IMR-90 (cell line): ENCODE results near the gene GPA33. TPM values are rescaled to one million over a fixed set of nuclear protein-coding genes. Genes with fewer than 3 reads are reported as not detected.

Source experiments
- ATAC-seq: fragments of 200-7000 bp; cut with Tn5 transposase; 2 replicates; pipeline ENCODE4 v1.9.1; 2020; ENCODE audit warnings: low read depth, mild to moderate bottlenecking, moderate library complexity
- BruUV-seq: library from RNA; stranded (reverse); fragments of 400-500 nt; replicated peaks from 2 replicates; lab custom pipeline; 2021; lab: Mats Ljungman, UMichigan
- CTCF ChIA-PET: fragments of 300-600 bp; formaldehyde crosslinking; extraction: SDS; loops from one replicate; lab custom pipeline; 2021; ENCODE audit warnings: antibody characterized with exemption; lab: Yijun Ruan, JAX
- POLR2A ChIA-PET: fragments of 300-600 bp; sonication (Branson Sonifier 250); formaldehyde crosslinking; loops from one replicate; lab custom pipeline; 2022; ENCODE audit warnings: antibody characterized with exemption; ENCODE audit not compliant: unreplicated experiment; lab: Charles Lee
- DNase-seq: peaks from one replicate; pipeline ENCODE4 v3.0.0; 2013
- H2AFZ ChIP-seq: replicated peaks from 2 replicates; pipeline ENCODE3; 2013; ENCODE audit warnings: low read length, mild to moderate bottlenecking; ENCODE audit not compliant: poor library complexity
- H2AK5ac ChIP-seq: 2 replicates; pipeline ENCODE4 v1.6.1; 2013; ENCODE audit warnings: low read depth, low read length, inconsistent platforms
- H2AK9ac ChIP-seq: replicated peaks from 2 replicates; pipeline ENCODE3; 2013; ENCODE audit warnings: mild to moderate bottlenecking, low read depth, low read length, moderate library complexity; ENCODE audit not compliant: poor library complexity
- H2BK120ac ChIP-seq: 2 replicates; pipeline ENCODE4 v1.6.1; 2013; ENCODE audit warnings: low read depth, low read length, inconsistent platforms
- H2BK15ac ChIP-seq: 3 replicates; pipeline ENCODE4 v1.6.1; 2013; ENCODE audit warnings: low read depth, low read length, inconsistent platforms
- H2BK20ac ChIP-seq: 2 replicates; pipeline ENCODE4 v1.6.1; 2013; ENCODE audit warnings: low read depth, mild to moderate bottlenecking, inconsistent platforms, low read length, moderate library complexity
- H2BK5ac ChIP-seq: 2 replicates; pipeline ENCODE4 v1.6.1; 2013; ENCODE audit warnings: mild to moderate bottlenecking, low read depth, low read length, inconsistent platforms; ENCODE audit not compliant: poor library complexity, severe bottlenecking
- H3K14ac ChIP-seq: replicated peaks from 2 replicates; pipeline ENCODE4 v1.6.1; 2013; ENCODE audit warnings: low read depth, low read length, inconsistent platforms
- H3K18ac ChIP-seq: 2 replicates; pipeline ENCODE4 v1.6.1; 2013; ENCODE audit warnings: low read depth, low read length, control low read depth
- H3K23ac ChIP-seq: 2 replicates; pipeline ENCODE4 v1.6.1; 2013; ENCODE audit warnings: low read depth, low read length, inconsistent platforms
- H3K27ac ChIP-seq: 2 replicates; pipeline ENCODE4 v1.5.1; 2013; ENCODE audit warnings: mild to moderate bottlenecking, control low read depth, low read length; ENCODE audit not compliant: insufficient read depth
- H3K27me3 ChIP-seq: 2 replicates; pipeline ENCODE4 v1.6.1; 2013; ENCODE audit warnings: low read length; ENCODE audit not compliant: control insufficient read depth, insufficient read depth
- H3K36me3 ChIP-seq: 2 replicates; pipeline ENCODE4 v1.6.1; 2013; ENCODE audit warnings: low read length, mixed read lengths; ENCODE audit not compliant: control insufficient read depth, insufficient read depth
- H3K4ac ChIP-seq: 2 replicates; pipeline ENCODE4 v1.6.1; 2013; ENCODE audit warnings: low read depth, low read length, inconsistent platforms
- H3K4me1 ChIP-seq: 2 replicates; pipeline ENCODE4 v1.6.1; 2013; ENCODE audit warnings: low read length, mixed read lengths; ENCODE audit not compliant: control insufficient read depth, insufficient read depth
- H3K4me2 ChIP-seq: 2 replicates; pipeline ENCODE4 v1.6.1; 2013; ENCODE audit warnings: low read depth, mild to moderate bottlenecking, control low read depth, low read length, moderate library complexity
- H3K4me3 ChIP-seq: 2 replicates; pipeline ENCODE4 v1.5.1; 2013; ENCODE audit warnings: low read depth, mild to moderate bottlenecking, control low read depth, low read length, moderate library complexity; ENCODE audit not compliant: insufficient read depth
- H3K56ac ChIP-seq: 2 replicates; pipeline ENCODE4 v1.6.1; 2013; ENCODE audit warnings: low read length, inconsistent platforms; ENCODE audit not compliant: insufficient read depth; ENCODE audit errors: extremely low read depth
- H3K79me1 ChIP-seq, 2 experiments: 2 replicates each; pipeline ENCODE4 v1.6.1; 2013; ENCODE audit warnings: low read length in 2 of 2, inconsistent platforms in 1 of 2, low read depth in 1 of 2
- H3K9ac ChIP-seq: 2 replicates; pipeline ENCODE4 v1.6.1; 2013; ENCODE audit warnings: low read depth, low read length, control low read depth
- H3K9me1 ChIP-seq: 2 replicates; pipeline ENCODE4 v1.6.1; 2013; ENCODE audit warnings: low read length, inconsistent platforms; ENCODE audit not compliant: insufficient read depth
- H3K9me3 ChIP-seq: 2 replicates; pipeline ENCODE4 v1.6.1; 2013; ENCODE audit warnings: low read length; ENCODE audit not compliant: control insufficient read depth, insufficient read depth
- H4K20me1 ChIP-seq: 2 replicates; pipeline ENCODE4 v1.6.1; 2013; ENCODE audit warnings: low read length, inconsistent platforms; ENCODE audit not compliant: insufficient read depth
- H4K5ac ChIP-seq: 2 replicates; pipeline ENCODE4 v1.6.1; 2013; ENCODE audit warnings: mild to moderate bottlenecking, low read depth, low read length, control low read depth
- H4K8ac ChIP-seq, 2 experiments: 2 replicates each; pipeline ENCODE4 v1.6.1; 2013; ENCODE audit warnings: low read depth in 2 of 2, low read length in 2 of 2, control low read depth in 1 of 2, inconsistent platforms in 1 of 2
- H4K91ac ChIP-seq: 2 replicates; pipeline ENCODE4 v1.6.1; 2013; ENCODE audit warnings: low read depth, low read length, inconsistent platforms; ENCODE audit not compliant: insufficient read depth
- BHLHE40 ChIP-seq: fragments of 150-350 bp; IDR thresholded peaks from 2 replicates; pipeline ENCODE4 v1.6.1; 2016; ENCODE audit warnings: mild to moderate bottlenecking, low read depth, low read length
- FOS ChIP-seq: fragments of 150-350 bp; IDR thresholded peaks from 2 replicates; pipeline ENCODE4 v1.6.1; 2016; ENCODE audit warnings: low read depth, low read length
- NFE2L2 ChIP-seq: fragments of 150-350 bp; IDR thresholded peaks from 2 replicates; pipeline ENCODE4 v1.6.1; 2016; ENCODE audit warnings: low read depth, mild to moderate bottlenecking, low read length
- POLR2A ChIP-seq: IDR thresholded peaks from 2 replicates; pipeline ENCODE4 v1.6.1; 2012; ENCODE audit warnings: mild to moderate bottlenecking, low read depth, low read length
- RAD21 ChIP-seq: IDR thresholded peaks from 2 replicates; pipeline ENCODE4 v1.6.1; 2012; ENCODE audit warnings: low read length, improper control_type of control experiment
- RCOR1 ChIP-seq: IDR thresholded peaks from 2 replicates; pipeline ENCODE4 v1.6.1; 2012; ENCODE audit warnings: mild to moderate bottlenecking, low read length, improper control_type of control experiment; ENCODE audit not compliant: insufficient replicate concordance
- RFX5 ChIP-seq: IDR thresholded peaks from 2 replicates; pipeline ENCODE4 v1.8.0; 2012; ENCODE audit warnings: low read depth, mild to moderate bottlenecking, low read length, moderate library complexity
- SMC3 ChIP-seq: fragments of 150-350 bp; IDR thresholded peaks from 2 replicates; pipeline ENCODE4 v1.6.1; 2016; ENCODE audit warnings: low read depth, mild to moderate bottlenecking, antibody characterized with exemption, low read length, moderate library complexity
- WGBS, 2 experiments: methylation state at CpG; one replicate each; pipeline versions ENCODE4 v1.1.5 to v1.1.7; 2013; ENCODE audit warnings: missing lambda C conversion rate in 2 of 2; ENCODE audit not compliant: insufficient read length in 1 of 2; ENCODE audit errors: extremely low coverage in 2 of 2; 5-methylcytosine and 5-hydroxymethylcytosine counted together
- dilution Hi-C: fragments of 300-500 bp; cut with HindIII; formaldehyde crosslinking; loops from one replicate; pipeline ENCODE4 v1.14.3; 2018; ENCODE audit warnings: low sequenced_read_pairs; ENCODE audit not compliant: unreplicated experiment
- in situ Hi-C: fragments of 300-500 bp; cut with MboI; formaldehyde crosslinking; loops from 3 replicates; pipeline ENCODE4 v1.14.3; 2019; ENCODE audit warnings: low sequenced_read_pairs, inconsistent platforms, mixed read lengths
- intact Hi-C: fragments of 100-400 bp; cut with micrococcal nuclease; formaldehyde crosslinking; loops from 2 replicates; pipeline ENCODE4 v1.10.0; 2022
- polyA plus RNA-seq, 3 experiments: library from polyadenylated mRNA; depleted of rRNA; stranded (reverse); fragments of >200 nt; gene quantifications; 2 replicates each; pipeline ENCODE4 v1.2.3, GENCODE V29; 2012; ENCODE audit warnings: low replicate concordance in 1 of 3
- total RNA-seq: library from RNA; depleted of rRNA; stranded (reverse); fragments of >200 nt; gene quantifications from 2 replicates; pipeline ENCODE4 v1.2.3, GENCODE V29; 2012
- TF ChIP-seq, protein P1 (sequence below): fragments of 150-350 bp; IDR thresholded peaks from 2 replicates; pipeline ENCODE4 v1.6.1; 2017; ENCODE audit warnings: mild to moderate bottlenecking, antibody characterized with exemption, low read length, low read depth
- TF ChIP-seq, protein P2 (sequence below): fragments of 150-350 bp; IDR thresholded peaks from 2 replicates; pipeline ENCODE4 v1.6.1; 2016; ENCODE audit warnings: low read depth, mild to moderate bottlenecking, low read length, moderate library complexity, borderline replicate concordance
- TF ChIP-seq, protein P3 (sequence below): conservative IDR thresholded peaks from 2 replicates; pipeline ENCODE4 v1.5.1; 2012; ENCODE audit warnings: mild to moderate bottlenecking, low read depth, low read length, improper control_type of control experiment

The GPA33 gene
- total and polyA plus RNA-seq, 2 of the 4 experiments (the other 2 are of a cell fraction), result not detected

DNA sequence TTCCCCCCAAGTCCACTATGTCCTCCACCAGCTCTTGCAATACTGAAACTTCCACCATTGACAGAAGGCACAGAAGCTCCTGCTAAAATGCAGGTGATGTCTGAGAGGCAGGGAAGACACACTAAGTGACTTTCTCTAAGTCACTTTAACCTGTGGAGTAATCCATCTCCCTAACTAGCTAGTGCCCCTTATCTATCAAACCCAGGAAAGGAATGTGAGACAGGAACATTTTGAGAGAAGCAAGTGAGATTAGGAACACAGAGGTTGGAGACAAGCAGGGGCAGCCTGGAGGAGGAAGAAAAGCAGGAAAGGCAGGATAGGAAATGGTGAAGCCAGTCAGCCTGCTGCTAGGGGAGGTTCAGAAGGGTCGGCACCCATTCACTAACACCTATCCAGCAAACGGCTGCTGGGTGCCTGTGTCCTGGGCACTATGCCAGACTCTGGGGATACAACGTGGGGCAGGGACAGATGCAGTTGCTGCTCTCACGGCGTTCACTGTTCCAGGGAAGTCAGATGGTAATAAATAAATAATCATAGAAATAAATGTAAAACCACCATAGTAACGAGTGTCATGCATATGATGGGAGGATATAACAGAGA lies 7.0 kb downstream of the GPA33 start:
- no peak overlapping the region for H2BK20ac ChIP-seq
- no peak overlapping the region for H2BK15ac ChIP-seq
- H3K79me1 ChIP-seq, result no peaks in the 10 kb centered on the region
- H3K27ac ChIP-seq, result no peak overlapping the region
- H3K9me3 ChIP-seq, result no peaks in the 10 kb centered on the region
- ChIA-PET CTCF (no interaction called here), POLR2A (no interaction called here)
- ATAC-seq (no peak), DNase-seq (no peak)
- H3K36me3 ChIP-seq, result no peaks in the 10 kb centered on the region
- H3K9ac ChIP-seq, result no peak overlapping the region
- no peak overlapping the region for H2BK120ac ChIP-seq
- H4K8ac ChIP-seq, result no peak overlapping the region
- H3K14ac ChIP-seq, result no peak overlapping the region
- intact Hi-C loops (no loop called here), in situ Hi-C loops (no loop called here), dilution Hi-C loops (no loop called here)
- no peak overlapping the region for H2AFZ ChIP-seq
- no peak overlapping the region for H3K18ac ChIP-seq
- TF ChIP-seq, protein P1, sequence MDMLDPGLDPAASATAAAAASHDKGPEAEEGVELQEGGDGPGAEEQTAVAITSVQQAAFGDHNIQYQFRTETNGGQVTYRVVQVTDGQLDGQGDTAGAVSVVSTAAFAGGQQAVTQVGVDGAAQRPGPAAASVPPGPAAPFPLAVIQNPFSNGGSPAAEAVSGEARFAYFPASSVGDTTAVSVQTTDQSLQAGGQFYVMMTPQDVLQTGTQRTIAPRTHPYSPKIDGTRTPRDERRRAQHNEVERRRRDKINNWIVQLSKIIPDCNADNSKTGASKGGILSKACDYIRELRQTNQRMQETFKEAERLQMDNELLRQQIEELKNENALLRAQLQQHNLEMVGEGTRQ, result no peak
- no peak for TF ChIP-seq POLR2A
- no peak for TF ChIP-seq NFE2L2
- TF ChIP-seq, protein P2, sequence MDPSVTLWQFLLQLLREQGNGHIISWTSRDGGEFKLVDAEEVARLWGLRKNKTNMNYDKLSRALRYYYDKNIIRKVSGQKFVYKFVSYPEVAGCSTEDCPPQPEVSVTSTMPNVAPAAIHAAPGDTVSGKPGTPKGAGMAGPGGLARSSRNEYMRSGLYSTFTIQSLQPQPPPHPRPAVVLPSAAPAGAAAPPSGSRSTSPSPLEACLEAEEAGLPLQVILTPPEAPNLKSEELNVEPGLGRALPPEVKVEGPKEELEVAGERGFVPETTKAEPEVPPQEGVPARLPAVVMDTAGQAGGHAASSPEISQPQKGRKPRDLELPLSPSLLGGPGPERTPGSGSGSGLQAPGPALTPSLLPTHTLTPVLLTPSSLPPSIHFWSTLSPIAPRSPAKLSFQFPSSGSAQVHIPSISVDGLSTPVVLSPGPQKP, result no peak
- TF ChIP-seq BHLHE40, result no peak
- no peak for TF ChIP-seq SMC3
- no peak for TF ChIP-seq RFX5
- no peak for TF ChIP-seq RCOR1
- no peak for TF ChIP-seq RAD21
- TF ChIP-seq, protein P3, sequence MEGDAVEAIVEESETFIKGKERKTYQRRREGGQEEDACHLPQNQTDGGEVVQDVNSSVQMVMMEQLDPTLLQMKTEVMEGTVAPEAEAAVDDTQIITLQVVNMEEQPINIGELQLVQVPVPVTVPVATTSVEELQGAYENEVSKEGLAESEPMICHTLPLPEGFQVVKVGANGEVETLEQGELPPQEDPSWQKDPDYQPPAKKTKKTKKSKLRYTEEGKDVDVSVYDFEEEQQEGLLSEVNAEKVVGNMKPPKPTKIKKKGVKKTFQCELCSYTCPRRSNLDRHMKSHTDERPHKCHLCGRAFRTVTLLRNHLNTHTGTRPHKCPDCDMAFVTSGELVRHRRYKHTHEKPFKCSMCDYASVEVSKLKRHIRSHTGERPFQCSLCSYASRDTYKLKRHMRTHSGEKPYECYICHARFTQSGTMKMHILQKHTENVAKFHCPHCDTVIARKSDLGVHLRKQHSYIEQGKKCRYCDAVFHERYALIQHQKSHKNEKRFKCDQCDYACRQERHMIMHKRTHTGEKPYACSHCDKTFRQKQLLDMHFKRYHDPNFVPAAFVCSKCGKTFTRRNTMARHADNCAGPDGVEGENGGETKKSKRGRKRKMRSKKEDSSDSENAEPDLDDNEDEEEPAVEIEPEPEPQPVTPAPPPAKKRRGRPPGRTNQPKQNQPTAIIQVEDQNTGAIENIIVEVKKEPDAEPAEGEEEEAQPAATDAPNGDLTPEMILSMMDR, result no peak
- no peak for TF ChIP-seq FOS
- no TSS peak for BruUV-seq
- no peak overlapping the region for H3K23ac ChIP-seq
- no peaks in the 10 kb centered on the region for H4K20me1 ChIP-seq
- H3K4ac ChIP-seq, result no peak overlapping the region
- H4K91ac ChIP-seq, result no peak overlapping the region
- peaks cover 8% of the 10 kb centered on the region for H3K27me3 ChIP-seq
- H2BK5ac ChIP-seq, result no peak overlapping the region
- H3K4me2 ChIP-seq, result no peak overlapping the region
- H3K56ac ChIP-seq, result no peak overlapping the region
- H2AK5ac ChIP-seq, result no peak overlapping the region
- no peaks in the 10 kb centered on the region for H3K9me1 ChIP-seq
- no CpG with 5 or more reads among the region's 6 CpGs for WGBS, 2 experiments
- no peak overlapping the region for H3K4me3 ChIP-seq
- H4K5ac ChIP-seq, result no peak overlapping the region
- H3K4me1 ChIP-seq, result no peaks in the 10 kb centered on the region
- H2AK9ac ChIP-seq, result no peak overlapping the region
